ENCODE measurements around the gene ZFP1.
"Not testable (repeated sequence)": the region's sequence is repeated elsewhere in the genome, so short reads cannot be mapped to it uniquely, and the experiment has no call there.

Gene ZFP1

GRCh38 chr16:75160386-75160785 lies 12.1 kb downstream of the ZFP1 start:
- DNase-seq: no peak

DNA sequence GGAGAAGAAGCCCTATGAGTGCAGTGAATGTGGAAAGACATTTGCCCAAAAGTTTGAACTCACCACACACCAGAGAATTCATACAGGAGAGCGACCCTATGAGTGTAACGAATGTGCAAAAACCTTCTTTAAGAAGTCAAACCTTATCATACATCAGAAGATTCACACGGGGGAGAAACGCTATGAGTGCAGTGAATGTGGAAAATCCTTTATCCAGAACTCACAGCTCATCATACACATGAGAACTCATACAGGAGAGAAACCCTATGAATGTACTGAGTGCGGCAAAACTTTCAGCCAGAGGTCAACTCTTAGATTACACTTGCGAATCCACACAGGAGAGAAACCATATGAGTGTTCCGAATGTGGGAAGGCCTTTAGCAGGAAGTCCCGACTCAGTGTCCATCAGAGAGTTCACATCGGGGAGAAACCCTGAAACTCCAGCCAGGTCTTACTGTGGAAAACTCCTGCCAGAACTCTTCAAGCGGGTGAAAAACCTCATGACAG lies 21.6 kb downstream of the ZFP1 start:
- DNase-seq: no peak

GRCh38 chr16:75172578-75172977 lies 24.3 kb downstream of the ZFP1 start:
- DNase-seq: no peak

- no peak for DNase-seq
These were observed 26.8 kb downstream of the ZFP1 start for GRCh38 chr16:75175074-75175473.

DNA sequence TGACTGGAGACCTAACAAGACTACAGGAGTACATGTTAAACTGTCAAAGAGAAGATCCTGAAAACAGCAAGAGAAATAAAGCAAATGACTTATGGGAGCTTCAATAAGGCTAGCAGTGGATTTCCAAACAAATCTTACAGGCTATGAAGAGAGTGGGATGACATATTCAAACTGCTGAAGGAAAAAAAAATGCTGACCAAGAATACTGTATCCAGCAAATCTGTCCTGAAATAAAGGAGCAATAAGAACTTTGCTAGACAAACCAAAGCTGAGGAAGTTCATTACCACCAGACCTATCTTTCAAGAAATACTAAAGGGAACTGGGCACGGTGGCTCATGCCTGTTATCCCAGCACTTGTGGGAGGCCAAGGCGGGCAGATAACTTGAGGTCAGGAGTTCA lies 28.6 kb downstream of the ZFP1 start:
- no peak for DNase-seq

- DNase-seq: no peak
These were observed 30.9 kb downstream of the ZFP1 start for GRCh38 chr16:75179208-75179607.

- no peak for DNase-seq
These were observed 33.3 kb downstream of the ZFP1 start for GRCh38 chr16:75181630-75182029.

GRCh38 chr16:75188832-75189477 lies 40.6 kb downstream of the ZFP1 start:
- DNase-seq: no peak

DNA sequence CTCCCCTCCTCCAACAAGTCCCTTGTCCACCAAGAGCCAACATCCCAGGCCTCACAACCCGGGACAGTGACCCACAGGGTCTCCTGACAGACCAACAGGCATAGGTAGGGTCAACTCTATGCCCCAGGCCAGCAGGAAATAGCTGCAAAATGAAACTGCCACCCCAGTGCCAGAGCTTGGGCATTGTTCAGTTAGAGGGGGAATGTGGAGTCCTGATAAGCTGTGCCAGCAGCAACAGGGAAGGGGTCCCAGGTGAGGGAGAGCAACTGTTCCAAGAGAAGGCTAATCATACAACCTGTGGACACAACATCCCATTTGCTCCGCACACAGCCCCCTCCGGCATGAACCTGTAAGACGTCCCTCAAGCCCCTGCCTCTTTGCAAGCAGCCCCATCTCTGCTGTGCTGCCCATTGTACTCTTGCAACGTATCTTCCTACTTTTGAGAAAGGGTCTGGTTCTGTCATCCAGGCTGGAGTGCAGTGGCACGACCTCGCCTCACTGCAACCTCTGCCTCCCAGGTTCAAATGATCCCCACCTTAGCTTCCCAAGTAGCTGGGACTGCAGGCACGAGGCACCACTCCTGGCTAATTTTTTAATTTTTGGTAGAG lies 41.4 kb downstream of the ZFP1 start:
- DNase-seq: no peak

- DNase-seq: no peak
These were observed 44.4 kb downstream of the ZFP1 start for GRCh38 chr16:75192606-75193264.

GRCh38 chr16:75193265-75193650 lies 44.9 kb downstream of the ZFP1 start:
- no peak for DNase-seq

DNA sequence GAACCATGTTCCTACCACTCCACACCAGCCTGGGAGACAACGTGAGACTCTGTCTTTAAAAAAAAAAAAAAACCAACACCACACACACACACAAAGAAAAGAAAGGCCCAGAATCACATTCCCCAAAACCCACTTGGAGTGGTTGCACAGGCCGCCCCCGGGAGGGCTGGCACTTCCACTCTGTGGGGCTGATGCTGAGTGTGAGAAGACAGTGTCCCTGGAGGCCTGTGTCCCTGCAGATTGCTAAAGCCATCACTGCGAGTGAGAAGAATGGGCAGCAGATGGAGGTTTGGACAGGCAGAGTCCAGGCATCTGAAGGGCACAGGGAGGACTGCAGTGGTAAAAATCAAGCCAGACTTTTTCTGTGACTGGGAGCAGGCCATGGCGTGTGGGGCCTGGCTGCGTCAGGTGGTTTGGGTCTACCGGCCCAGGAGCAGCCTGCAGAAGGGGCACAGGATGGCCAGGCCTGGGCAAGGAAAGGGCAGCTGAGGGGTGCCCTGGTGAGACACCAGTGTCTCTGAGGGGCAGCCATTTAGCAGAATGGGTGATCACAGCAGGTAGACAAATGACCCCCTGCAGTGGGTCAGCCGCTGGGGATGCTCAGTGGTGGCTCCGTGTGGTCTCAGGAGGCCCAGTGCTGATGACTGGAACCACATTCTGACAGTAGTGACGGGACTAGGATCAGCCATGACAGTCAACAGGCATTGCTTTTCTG lies 45.6 kb downstream of the ZFP1 start:
- no peak for DNase-seq

- DNase-seq: no peak
These were observed 47.8 kb downstream of the ZFP1 start for GRCh38 chr16:75195811-75196790.

DNA sequence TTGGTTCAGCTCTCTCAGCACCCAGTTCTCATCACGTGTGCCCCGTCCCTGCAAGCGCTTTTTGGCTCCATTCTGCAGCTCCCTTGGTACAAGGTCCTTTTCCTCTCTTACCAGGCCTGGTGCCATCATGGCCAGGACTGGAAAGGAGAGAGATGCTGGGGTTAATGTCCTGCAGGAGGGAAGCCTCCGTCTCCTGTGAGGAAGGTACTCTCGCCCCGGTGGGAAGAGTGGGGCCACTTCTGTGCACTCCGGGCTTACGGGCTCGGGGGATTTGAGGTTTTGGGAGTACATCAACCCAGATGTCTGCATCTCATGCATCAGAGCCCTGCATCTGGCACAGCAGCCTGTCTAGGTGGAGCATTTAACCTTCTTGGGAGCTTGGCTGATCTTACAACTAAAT lies 48.5 kb downstream of the ZFP1 start:
- DNase-seq: no peak

- no peak for DNase-seq
These were observed 49.3 kb downstream of the ZFP1 start for GRCh38 chr16:75197522-75198134.

DNA sequence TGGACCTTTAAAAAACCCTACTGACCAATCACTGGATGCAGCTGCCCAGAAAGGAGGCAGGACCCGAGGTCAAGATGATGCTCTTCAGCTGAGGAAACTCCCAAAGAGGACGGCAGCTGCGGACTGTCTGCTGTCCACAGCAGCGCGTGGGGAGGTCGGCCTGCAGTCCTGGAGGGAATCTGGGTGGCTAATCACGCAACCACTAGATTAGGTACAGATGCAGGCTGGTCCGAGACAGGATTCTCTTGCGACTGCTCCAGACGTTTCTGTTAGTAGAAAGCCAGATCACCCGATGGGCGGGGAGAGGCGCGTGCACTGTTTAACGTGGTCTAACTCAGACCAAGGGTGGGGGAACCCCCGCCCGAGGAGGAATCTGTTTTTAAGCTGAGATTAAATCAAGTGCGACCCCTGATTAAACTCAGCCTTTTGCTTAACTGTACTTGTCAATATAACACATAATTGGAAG lies 49.8 kb downstream of the ZFP1 start:
- no peak for DNase-seq

- no peak for DNase-seq
These were observed 53.8 kb downstream of the ZFP1 start for GRCh38 chr16:75202069-75202590.

DNA sequence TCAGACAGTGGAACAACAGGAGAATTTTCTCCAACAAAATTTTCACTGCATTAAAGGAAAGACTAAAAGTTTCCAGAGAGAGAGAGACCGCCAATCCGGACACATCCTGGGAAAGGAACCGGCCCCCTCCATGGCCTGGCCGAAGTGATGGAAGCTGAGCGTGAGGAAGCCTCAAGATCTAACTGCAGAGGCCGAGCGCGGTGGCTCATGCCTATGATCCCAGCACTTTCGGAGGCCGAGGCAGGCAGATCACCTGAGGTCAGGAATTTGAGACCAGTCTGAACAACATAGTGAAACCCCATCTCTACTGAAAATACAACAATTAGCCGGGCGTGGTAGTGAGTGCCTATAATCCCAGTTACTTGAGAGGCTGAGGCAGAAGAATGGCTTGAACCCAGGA lies 54.8 kb downstream of the ZFP1 start:
- no peak for DNase-seq

DNA sequence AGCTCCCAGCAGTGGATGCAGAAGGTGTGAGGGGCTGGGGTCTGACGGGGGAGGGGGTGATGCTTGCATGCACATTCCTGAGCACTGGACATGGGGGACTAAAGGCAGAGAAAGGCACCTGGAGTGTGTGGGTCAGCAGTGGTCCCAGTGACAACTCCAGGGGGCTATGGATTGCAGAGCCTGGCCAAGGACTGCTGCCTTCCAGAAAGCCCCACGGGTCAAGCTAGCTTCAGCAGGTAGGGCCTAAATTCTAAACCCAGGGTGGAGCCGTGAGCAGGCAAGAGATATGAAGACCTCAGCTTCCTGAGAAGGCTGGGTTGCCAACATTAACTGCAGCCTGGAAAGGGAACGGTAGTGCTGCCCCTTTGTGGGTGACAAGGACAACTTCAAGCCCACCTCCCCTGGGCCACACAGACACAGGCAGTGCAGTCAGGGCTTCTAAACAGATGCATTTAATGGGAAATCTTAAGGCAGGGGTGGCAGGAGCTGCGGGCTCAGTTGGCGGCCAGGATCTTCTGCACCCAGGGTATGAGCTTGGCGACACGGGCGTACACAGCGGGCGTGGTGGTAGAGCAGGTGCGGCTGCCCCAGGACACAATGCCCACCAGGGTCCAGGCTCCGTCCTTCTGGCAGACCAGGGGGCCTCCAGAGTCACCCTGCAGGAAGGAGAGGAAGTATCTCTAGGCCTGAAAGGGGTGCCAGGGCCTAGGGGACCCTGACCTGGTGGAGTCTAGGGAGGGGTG lies 55.5 kb downstream of the ZFP1 start:
- no peak for DNase-seq

GRCh38 chr16:75204410-75204758 lies 56.1 kb downstream of the ZFP1 start:
- DNase-seq: no peak

DNA sequence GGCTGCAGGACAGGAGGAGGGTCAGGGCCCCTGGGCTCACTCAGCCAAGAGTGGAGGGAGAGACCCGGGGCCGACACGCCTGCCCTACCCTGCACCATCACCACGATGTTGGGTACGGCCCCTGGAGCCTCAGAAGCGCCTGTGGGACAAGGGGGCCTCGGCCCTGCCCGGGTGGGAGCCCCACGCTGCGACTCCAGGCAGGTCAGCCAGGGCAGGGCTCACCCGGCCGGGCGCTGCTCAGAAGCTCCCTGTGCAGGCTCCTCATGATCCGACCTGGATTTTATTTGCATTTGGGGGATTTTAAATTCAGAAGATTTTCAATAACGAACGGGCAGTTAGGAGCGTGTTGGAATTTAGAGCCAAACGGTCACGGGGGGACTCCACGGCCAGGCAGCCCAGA lies 56.6 kb downstream of the ZFP1 start:
- not testable (repeated sequence) for DNase-seq

Measured in NCI-H187 (cell line).